ENCODE results near the gene GRPR.
"Not testable (repeated sequence)": the region's sequence is repeated elsewhere in the genome, so short reads cannot be mapped to it uniquely, and the experiment has no call there.

DNA sequence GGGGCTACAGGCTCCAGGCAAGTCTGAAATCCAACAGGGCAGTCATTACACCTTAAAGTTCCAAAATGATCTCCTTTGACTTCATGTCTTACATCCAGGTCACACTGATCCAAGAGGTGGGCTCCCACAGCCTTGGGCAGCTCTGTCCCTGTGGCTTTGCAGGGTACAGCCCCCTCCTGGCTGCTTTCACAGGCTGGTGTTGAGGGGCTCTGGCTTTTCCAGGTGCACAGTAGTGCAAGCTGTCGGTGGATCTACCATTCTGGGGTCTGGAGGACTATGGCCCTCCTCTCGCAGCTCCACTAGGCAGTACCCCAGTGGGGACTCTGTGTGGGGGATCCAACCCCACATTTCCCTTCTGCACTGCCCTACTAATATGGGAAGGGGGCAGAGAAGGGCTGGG lies 37.8 kb downstream of the GRPR start:
- not testable (repeated sequence) for TF ChIP-seq POLR2A, TAF1 (IDR thresholded peaks at IDR 0.05; ENCODE audit: low read depth, low read length)
